Fibroblast of pulmonary artery (primary cell): ENCODE measurements around the gene NCMAP.

ENCODE experiments used
- DNase-seq: peaks from one replicate; pipeline ENCODE4 v3.0.0-alpha.2; 2010; ENCODE audit warnings: low read depth
- H3K4me3 ChIP-seq: replicated peaks from 2 replicates; pipeline ENCODE4 v1.5.1; 2011; ENCODE audit warnings: low read depth, mild to moderate bottlenecking, control low read depth, low read length, moderate library complexity
- CTCF ChIP-seq: IDR thresholded peaks from 2 replicates; pipeline ENCODE4 v1.5.1; 2011; ENCODE audit warnings: mild to moderate bottlenecking, control low read depth, low read length, inconsistent platforms; ENCODE audit errors: missing control alignments

NCMAP gene

GRCh38 chr1:24599265-24599664 lies 43.4 kb downstream of the NCMAP start:
- no peak for DNase-seq
- TF ChIP-seq CTCF = no peak
- H3K4me3 ChIP-seq = no peak overlapping the region

DNA sequence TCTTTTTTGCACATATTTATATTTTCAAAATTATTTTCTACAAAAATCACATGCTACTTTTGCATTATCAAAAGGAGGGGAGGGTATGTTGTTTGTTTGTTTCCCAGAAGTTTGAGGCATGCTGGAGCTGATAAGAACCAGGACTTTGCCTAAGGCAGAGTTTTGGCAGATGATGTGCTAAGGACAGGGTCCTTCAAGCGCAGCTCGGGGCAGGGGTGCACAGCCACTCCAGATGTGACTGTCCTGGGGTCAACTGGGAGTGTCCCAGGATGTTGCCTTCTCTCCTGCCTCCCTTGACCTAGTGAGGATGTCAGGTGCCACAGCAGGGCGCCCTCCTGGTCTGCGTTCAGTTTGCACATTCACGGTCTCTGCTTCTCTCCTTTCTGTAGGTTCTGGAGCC lies 44.7 kb downstream of the NCMAP start:
- no peak for DNase-seq
- no peak overlapping the region for H3K4me3 ChIP-seq
- TF ChIP-seq CTCF = no peak

- no peak overlapping the region for H3K4me3 ChIP-seq
- no peak for DNase-seq
- TF ChIP-seq CTCF = no peak
Measured at GRCh38 chr1:24605534-24606295, 49.8 kb downstream of the NCMAP start.

GRCh38 chr1:24606296-24606605 lies 50.4 kb downstream of the NCMAP start:
- H3K4me3 ChIP-seq = no peak overlapping the region
- no peak for DNase-seq
- no peak for TF ChIP-seq CTCF

DNA sequence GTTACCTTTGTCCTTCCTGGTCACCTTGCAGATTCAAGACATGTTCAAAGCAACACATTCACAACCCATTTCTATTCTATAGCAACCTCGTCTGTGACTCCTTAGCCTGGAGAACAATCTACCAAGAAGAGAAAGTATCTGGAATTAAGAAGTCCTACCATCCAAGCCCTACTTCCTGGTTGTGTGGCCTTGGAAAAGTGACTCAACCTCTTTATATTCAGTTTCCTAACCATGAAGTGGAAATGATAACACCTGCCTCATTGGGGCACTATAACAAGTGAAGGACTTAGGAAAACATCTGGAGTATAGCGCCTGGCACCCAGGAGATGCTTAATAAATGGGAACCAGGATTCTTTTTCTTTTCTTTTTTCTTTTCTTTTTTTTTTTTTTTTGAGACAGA lies 50.7 kb downstream of the NCMAP start:
- no peak overlapping the region for H3K4me3 ChIP-seq
- DNase-seq = no peak
- TF ChIP-seq CTCF = no peak

DNA sequence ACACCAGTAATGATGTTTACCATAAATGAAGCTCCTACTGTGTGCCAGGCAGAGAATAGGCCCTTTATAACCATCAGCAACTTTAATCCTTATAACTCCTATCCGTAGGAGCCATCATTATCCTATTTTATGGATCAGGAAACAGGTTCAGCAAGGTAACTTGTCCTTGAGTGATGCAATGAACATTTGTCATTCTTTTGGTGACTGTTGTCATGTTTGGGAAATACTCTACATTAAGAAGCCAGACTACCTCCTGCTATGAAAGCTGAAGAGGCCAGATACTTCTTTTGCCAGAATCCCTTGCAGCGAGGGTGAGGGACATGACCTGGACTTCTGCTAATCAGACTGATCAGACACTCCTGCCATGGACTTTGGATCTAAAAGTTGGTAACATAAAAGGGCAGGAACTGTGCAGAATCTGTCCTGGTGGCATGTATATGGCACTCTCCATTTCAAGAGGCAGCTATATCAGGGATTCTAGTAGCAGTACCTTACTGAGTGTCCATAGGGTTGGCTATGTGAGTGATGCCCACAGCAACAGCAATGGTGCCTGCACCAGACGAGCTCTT lies 54.1 kb downstream of the NCMAP start:
- H3K4me3 ChIP-seq = no peak overlapping the region
- no peak for TF ChIP-seq CTCF
- DNase-seq = no peak

DNA sequence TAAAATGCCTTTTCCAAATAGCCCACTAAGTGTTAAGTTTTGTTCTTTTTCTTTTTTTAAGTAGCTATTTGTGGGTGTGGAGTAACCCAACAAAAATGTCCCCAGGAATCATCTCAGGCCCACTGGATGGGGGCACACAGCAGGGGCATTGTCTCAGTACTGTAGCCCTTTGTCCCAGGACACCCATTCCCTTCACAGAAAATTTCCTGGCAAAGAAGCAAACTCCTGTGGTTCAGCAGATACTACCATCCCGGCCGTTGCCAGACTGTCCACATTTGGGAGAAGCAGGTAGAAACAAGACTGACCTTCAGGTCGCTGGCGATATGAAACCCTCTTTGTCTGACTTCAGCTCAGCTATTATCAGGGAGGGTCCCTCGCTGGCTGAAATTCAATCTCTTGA lies 63.5 kb downstream of the NCMAP start:
- no peak for DNase-seq
- no peak overlapping the region for H3K4me3 ChIP-seq
- TF ChIP-seq CTCF = no peak
